ENCODE measurements around the gene WDR91.

Gene WDR91

DNA sequence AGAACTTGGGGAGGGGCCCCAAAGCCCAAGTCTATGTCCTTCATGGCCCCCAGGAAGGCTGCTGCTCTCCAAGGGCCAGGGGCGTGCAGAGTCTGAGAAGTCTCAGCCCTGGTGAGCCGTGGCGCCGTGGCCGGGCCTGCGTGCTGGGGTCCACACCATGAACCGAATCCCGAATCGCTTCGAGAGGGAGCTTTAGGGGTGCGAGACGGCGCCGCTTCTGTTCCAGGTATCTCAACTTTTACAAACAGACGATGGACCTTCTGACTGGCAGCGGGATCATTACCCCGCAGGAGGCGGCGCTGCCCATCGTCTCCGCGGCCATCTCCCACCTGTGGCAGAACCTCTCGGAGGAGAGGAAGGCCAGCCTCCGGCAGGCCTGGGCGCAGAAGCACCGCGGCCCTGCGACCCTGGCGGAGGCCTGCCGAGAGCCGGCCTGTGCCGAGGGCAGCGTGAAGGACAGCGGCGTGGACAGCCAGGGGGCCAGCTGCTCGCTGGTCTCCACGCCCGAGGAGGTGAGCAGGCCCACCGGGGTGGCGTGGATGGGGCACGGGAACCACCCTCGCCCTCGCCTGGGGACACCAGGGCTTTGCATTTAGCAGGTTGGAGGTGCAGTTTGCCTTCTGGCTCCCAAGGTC, 35.0 kb upstream of the WDR91 start:
- TF ChIP-seq EZH2phosphoT487 (IDR thresholded peaks at IDR 0.05; ENCODE audit: borderline replicate concordance), result no peak
- TF ChIP-seq, protein P1, sequence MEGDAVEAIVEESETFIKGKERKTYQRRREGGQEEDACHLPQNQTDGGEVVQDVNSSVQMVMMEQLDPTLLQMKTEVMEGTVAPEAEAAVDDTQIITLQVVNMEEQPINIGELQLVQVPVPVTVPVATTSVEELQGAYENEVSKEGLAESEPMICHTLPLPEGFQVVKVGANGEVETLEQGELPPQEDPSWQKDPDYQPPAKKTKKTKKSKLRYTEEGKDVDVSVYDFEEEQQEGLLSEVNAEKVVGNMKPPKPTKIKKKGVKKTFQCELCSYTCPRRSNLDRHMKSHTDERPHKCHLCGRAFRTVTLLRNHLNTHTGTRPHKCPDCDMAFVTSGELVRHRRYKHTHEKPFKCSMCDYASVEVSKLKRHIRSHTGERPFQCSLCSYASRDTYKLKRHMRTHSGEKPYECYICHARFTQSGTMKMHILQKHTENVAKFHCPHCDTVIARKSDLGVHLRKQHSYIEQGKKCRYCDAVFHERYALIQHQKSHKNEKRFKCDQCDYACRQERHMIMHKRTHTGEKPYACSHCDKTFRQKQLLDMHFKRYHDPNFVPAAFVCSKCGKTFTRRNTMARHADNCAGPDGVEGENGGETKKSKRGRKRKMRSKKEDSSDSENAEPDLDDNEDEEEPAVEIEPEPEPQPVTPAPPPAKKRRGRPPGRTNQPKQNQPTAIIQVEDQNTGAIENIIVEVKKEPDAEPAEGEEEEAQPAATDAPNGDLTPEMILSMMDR (conservative IDR thresholded peaks at IDR 0.05; ENCODE audit: low read length), result no peak
- H3K9ac ChIP-seq (ENCODE audit: low read depth, low read length, poor library complexity, severe bottlenecking), result no peak overlapping the region
- H3K4me3 ChIP-seq (ENCODE audit: low read length, poor library complexity, severe bottlenecking), result no peak overlapping the region
- H2AFZ ChIP-seq (ENCODE audit: low read length), result no peak overlapping the region
- H3K4me2 ChIP-seq (ENCODE audit: low read depth, low read length, poor library complexity, severe bottlenecking), result no peak overlapping the region
- H3K4me1 ChIP-seq (ENCODE audit: insufficient read depth, low read length, poor library complexity, severe bottlenecking), result no peaks in the 10 kb centered on the region
- H3F3A ChIP-seq (ENCODE audit: low read depth), result no peaks in the 10 kb centered on the region
- H3K79me2 ChIP-seq (ENCODE audit: insufficient read depth, low read length), result no peaks in the 10 kb centered on the region
- no peaks in the 10 kb centered on the region for H3K36me3 ChIP-seq (ENCODE audit: insufficient read depth, low read length)
- H4K20me1 ChIP-seq (ENCODE audit: insufficient read depth, low read length, poor library complexity, severe bottlenecking), result no peaks in the 10 kb centered on the region
- H3K9me3 ChIP-seq (ENCODE audit: insufficient read depth, low read depth, low read length), result no peaks in the 10 kb centered on the region
- no peaks in the 10 kb centered on the region for H3K27me3 ChIP-seq (ENCODE audit: insufficient read depth, low read length, poor library complexity, severe bottlenecking)
- H3K9me2 ChIP-seq (replicated peaks; ENCODE audit: low read depth, low read length), result no peaks in the 10 kb centered on the region

DNA sequence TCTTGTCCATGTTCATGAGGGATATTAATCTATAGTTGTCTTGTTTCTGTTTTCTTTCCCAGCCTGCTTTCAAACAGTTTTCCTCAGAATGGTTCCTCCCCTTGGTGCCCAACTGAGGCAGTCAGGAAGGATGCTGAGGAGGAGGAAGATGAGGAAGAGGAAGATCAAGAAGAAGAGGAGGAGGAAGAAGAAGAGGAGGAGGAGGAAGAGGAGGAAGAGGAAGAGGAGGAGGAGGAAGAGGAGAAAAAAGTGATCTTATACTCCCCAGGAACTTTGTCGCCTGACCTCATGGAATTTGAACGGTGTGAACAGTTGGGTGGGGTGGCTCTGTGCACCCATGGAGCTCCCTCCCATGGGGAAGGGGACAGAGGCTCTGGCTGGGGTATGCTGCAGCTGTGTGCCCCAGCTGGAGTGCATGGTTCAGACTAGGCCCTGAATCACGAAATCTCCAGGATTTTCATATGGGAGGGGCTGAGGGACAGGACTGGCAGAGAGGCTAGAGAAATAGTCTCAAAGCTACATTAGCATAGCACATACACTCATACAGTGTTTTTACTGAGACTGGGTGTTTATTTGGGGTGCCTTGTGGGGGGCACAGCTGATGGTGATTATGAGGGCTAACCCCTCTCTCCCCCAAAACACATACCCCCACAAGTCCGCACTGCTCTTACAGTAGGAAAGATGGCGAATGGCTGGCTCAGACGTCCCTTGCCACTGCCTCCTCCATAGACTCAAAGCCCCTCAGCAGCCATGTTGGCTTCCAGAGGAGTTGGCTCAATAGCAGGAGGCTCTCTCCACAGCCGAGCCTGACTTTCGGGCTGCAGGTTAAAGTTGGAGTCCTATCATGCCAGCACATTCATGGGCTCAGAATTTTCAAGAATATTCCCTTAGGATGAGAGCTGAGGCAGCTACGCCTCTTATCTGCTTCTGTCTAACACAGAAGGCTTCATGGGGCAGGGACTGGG, 34.2 kb upstream of the WDR91 start:
- Histone ChIP-seq H3K4me1 (ENCODE audit: insufficient read depth, low read length, poor library complexity, severe bottlenecking) (no peaks in the 10 kb centered on the region), H2AFZ (ENCODE audit: low read length) (no peak overlapping the region)
- TF ChIP-seq EZH2phosphoT487 (IDR thresholded peaks at IDR 0.05; ENCODE audit: borderline replicate concordance), result no peak
- TF ChIP-seq, protein P1 (conservative IDR thresholded peaks at IDR 0.05; ENCODE audit: low read length), result no peak

DNA sequence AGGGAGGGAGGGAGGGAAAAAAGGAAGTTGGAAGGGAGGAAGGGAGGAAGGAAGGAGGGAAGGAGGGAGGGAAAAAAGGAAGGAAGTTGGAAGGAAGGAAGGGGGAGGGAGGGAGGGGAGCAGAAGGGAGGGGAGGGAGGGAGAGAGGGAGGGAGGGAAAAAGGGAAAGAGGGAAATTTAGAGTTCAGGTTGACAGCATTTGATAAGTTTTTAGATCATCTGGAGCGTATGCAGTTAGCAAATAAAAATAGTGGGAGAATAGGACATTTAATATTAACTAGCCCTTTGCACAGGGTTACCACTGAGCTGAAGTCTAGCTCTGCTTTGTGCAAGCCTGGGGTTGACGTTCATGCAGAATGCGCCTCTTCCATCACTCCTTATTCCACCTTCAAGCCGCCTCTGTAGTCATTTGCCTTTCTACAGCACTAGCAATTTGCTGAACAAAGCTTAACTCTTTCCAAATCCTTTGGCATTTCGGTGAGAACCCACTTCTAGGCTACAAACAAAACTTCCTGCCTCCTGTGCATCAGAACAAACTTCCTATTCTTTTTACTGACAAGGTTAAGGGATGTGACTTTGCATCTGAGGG, 30.9 kb upstream of the WDR91 start:
- no peaks in the 10 kb centered on the region for H3K36me3 ChIP-seq (ENCODE audit: insufficient read depth, low read length)
- H3K9me2 ChIP-seq (replicated peaks; ENCODE audit: low read depth, low read length), result no peaks in the 10 kb centered on the region
- H3K27me3 ChIP-seq (ENCODE audit: insufficient read depth, low read length, poor library complexity, severe bottlenecking), result no peaks in the 10 kb centered on the region
- no peaks in the 10 kb centered on the region for H3F3A ChIP-seq (ENCODE audit: low read depth)
- no peak overlapping the region for H3K4me2 ChIP-seq (ENCODE audit: low read depth, low read length, poor library complexity, severe bottlenecking)
- no peaks in the 10 kb centered on the region for H3K9me3 ChIP-seq (ENCODE audit: insufficient read depth, low read depth, low read length)
- H3K9ac ChIP-seq (ENCODE audit: low read depth, low read length, poor library complexity, severe bottlenecking), result no peak overlapping the region
- TF ChIP-seq EZH2phosphoT487 (IDR thresholded peaks at IDR 0.05; ENCODE audit: borderline replicate concordance), result no peak
- TF ChIP-seq, protein P1 (conservative IDR thresholded peaks at IDR 0.05; ENCODE audit: low read length), result no peak
- no peaks in the 10 kb centered on the region for H4K20me1 ChIP-seq (ENCODE audit: insufficient read depth, low read length, poor library complexity, severe bottlenecking)
- no peaks in the 10 kb centered on the region for H3K79me2 ChIP-seq (ENCODE audit: insufficient read depth, low read length)
- H3K4me3 ChIP-seq (ENCODE audit: low read length, poor library complexity, severe bottlenecking), result no peak overlapping the region
- no peaks in the 10 kb centered on the region for H3K4me1 ChIP-seq (ENCODE audit: insufficient read depth, low read length, poor library complexity, severe bottlenecking)
- no peak overlapping the region for H2AFZ ChIP-seq (ENCODE audit: low read length)

More for the DNA sequence above, 34.2 kb upstream of the WDR91 start:
- no peaks in the 10 kb centered on the region for H3K36me3 ChIP-seq (ENCODE audit: insufficient read depth, low read length)
- no peaks in the 10 kb centered on the region for H4K20me1 ChIP-seq (ENCODE audit: insufficient read depth, low read length, poor library complexity, severe bottlenecking)
- H3K4me2 ChIP-seq (ENCODE audit: low read depth, low read length, poor library complexity, severe bottlenecking), result no peak overlapping the region
- H3K9me2 ChIP-seq (replicated peaks; ENCODE audit: low read depth, low read length), result no peaks in the 10 kb centered on the region
- no peak overlapping the region for H3K9ac ChIP-seq (ENCODE audit: low read depth, low read length, poor library complexity, severe bottlenecking)
- H3K79me2 ChIP-seq (ENCODE audit: insufficient read depth, low read length), result no peaks in the 10 kb centered on the region
- no peaks in the 10 kb centered on the region for H3K9me3 ChIP-seq (ENCODE audit: insufficient read depth, low read depth, low read length)
- H3K4me3 ChIP-seq (ENCODE audit: low read length, poor library complexity, severe bottlenecking), result no peak overlapping the region
- no peaks in the 10 kb centered on the region for H3K27me3 ChIP-seq (ENCODE audit: insufficient read depth, low read length, poor library complexity, severe bottlenecking)
- no peaks in the 10 kb centered on the region for H3F3A ChIP-seq (ENCODE audit: low read depth)
